HG03558 (cell line): ENCODE data around the gene MUL1.
"Not testable (repeated sequence)": the region's sequence is repeated elsewhere in the genome, so short reads cannot be mapped to it uniquely, and the experiment has no call there.

Experiments
- ATAC-seq: cut with Tn5 transposase; IDR thresholded peaks from one replicate; pipeline ENCODE4 v1.9.1; 2021; ENCODE audit warnings: moderate number of reproducible peaks; ENCODE audit not compliant: unreplicated experiment; ENCODE audit errors: extremely low read depth

The MUL1 gene

GRCh38 chr1:20519609-20520262 is 11.8 kb upstream of the MUL1 start:
- not testable (repeated sequence) for ATAC-seq

GRCh38 chr1:20511518-20512428 is 3.8 kb upstream of the MUL1 start:
- ATAC-seq = no peak

GRCh38 chr1:20508411-20508771 is 440 bp upstream of the MUL1 start:
- ATAC-seq = no peak

- ATAC-seq = no peak
Measured at GRCh38 chr1:20507248-20507563, 745 bp downstream of the MUL1 start.

- no peak for ATAC-seq
Measured at GRCh38 chr1:20505488-20505887, 2.5 kb downstream of the MUL1 start.

GRCh38 chr1:20500716-20501115 is 7.2 kb downstream of the MUL1 start:
- ATAC-seq = no peak

GRCh38 chr1:20499718-20500117 is 8.2 kb downstream of the MUL1 start:
- ATAC-seq = no peak

GRCh38 chr1:20499105-20499504 is 8.8 kb downstream of the MUL1 start:
- no peak for ATAC-seq

GRCh38 chr1:20498116-20498515 is 9.8 kb downstream of the MUL1 start:
- ATAC-seq = no peak

- no peak for ATAC-seq
Measured at GRCh38 chr1:20497506-20497905, 10.4 kb downstream of the MUL1 start.

GRCh38 chr1:20496725-20497383 is 11.1 kb downstream of the MUL1 start:
- not testable (repeated sequence) for ATAC-seq

- no peak for ATAC-seq
Measured at GRCh38 chr1:20496241-20496661, 11.7 kb downstream of the MUL1 start.

GRCh38 chr1:20495661-20496060 is 12.3 kb downstream of the MUL1 start:
- ATAC-seq = no peak

GRCh38 chr1:20494609-20495311 is 13.2 kb downstream of the MUL1 start:
- ATAC-seq = no peak

GRCh38 chr1:20493839-20494608 is 13.9 kb downstream of the MUL1 start:
- ATAC-seq = no peak

GRCh38 chr1:20493309-20493708 is 14.6 kb downstream of the MUL1 start:
- no peak for ATAC-seq

GRCh38 chr1:20492751-20493150 is 15.2 kb downstream of the MUL1 start:
- no peak for ATAC-seq

- no peak for ATAC-seq
Measured at GRCh38 chr1:20491866-20492265, 16.1 kb downstream of the MUL1 start.

GRCh38 chr1:20491178-20491577 is 16.8 kb downstream of the MUL1 start:
- no peak for ATAC-seq

GRCh38 chr1:20487236-20487590 is 20.7 kb downstream of the MUL1 start:
- ATAC-seq = no peak
